Endothelial cell of umbilical vein (primary cell): ENCODE data around the gene RABEP1. TPM values are rescaled to one million over a fixed set of nuclear protein-coding genes. Genes with fewer than 3 reads are reported as not detected.

Source experiments
- BruUV-seq: library from RNA; stranded (reverse); fragments of 400-500 nt; replicated peaks from 2 replicates; lab custom pipeline; 2021; lab: Mats Ljungman, UMichigan
- CTCF ChIA-PET: fragments of 300-600, 350-600 bp; sonication (Branson Sonifier 250); formaldehyde crosslinking; loops from one replicate; lab custom pipeline; 2021; ENCODE audit warnings: antibody characterized with exemption, inconsistent platforms; lab: Charles Lee
- POLR2A ChIA-PET: fragments of 300-600, 350-600 bp; sonication (Branson Sonifier 250); formaldehyde crosslinking; loops from one replicate; lab custom pipeline; 2021; ENCODE audit warnings: antibody characterized with exemption, inconsistent platforms; lab: Charles Lee
- DNase-seq: peaks from one replicate; pipeline ENCODE4 v3.0.0-alpha.2; 2011; ENCODE audit warnings: low read depth, low spot score
- FAIRE-seq: peaks from 2 replicates; lab custom pipeline; 2011; peaks lifted over from hg19 to GRCh38; lab: Jason Lieb, UNC
- H2AFZ ChIP-seq: 2 replicates; pipeline ENCODE4 v1.6.0; 2012; ENCODE audit warnings: low read depth, low read length, control low read depth, inconsistent platforms
- H3K27ac ChIP-seq: 2 replicates; pipeline ENCODE4 v1.5.1; 2011; ENCODE audit warnings: low read depth, mild to moderate bottlenecking, control low read depth, low read length, moderate library complexity; ENCODE audit not compliant: insufficient read depth
- H3K27me3 ChIP-seq, 2 experiments: 2 replicates each; pipeline versions ENCODE4 v1.6.0 to v1.6.1; 2011; ENCODE audit warnings: low read length in 2 of 2, mixed read lengths in 1 of 2; ENCODE audit not compliant: control insufficient read depth in 2 of 2, insufficient read depth in 2 of 2
- H3K36me3 ChIP-seq, 2 experiments: 2 replicates in 1 of 2; 3 replicates in 1 of 2; pipeline ENCODE4 v1.5.1; 2011; ENCODE audit warnings: low read length in 2 of 2, mild to moderate bottlenecking in 1 of 2, moderate library complexity in 1 of 2; ENCODE audit not compliant: control insufficient read depth in 2 of 2, insufficient read depth in 2 of 2; ENCODE audit errors: extremely low read depth in 1 of 2
- H3K4me1 ChIP-seq: 3 replicates; pipeline ENCODE4 v1.5.1; 2011; ENCODE audit warnings: mild to moderate bottlenecking, low read length; ENCODE audit not compliant: control insufficient read depth, insufficient read depth; ENCODE audit errors: extremely low read depth
- H3K4me2 ChIP-seq: 2 replicates; pipeline ENCODE4 v1.6.1; 2011; ENCODE audit warnings: low read length, control low read depth, mixed read lengths; ENCODE audit not compliant: insufficient read depth
- H3K4me3 ChIP-seq, 3 experiments: fragments of 200-600 bp in 1 of 3; sonication (generic), shearing (Covaris generic) in 1 of 3; replicated peaks in 1 of 3; 2 replicates each; pipeline ENCODE4 v1.5.1; 2011 to 2016; ENCODE audit warnings: control low read depth in 3 of 3, low read length in 3 of 3, mild to moderate bottlenecking in 2 of 3, inconsistent platforms in 1 of 3, low read depth in 1 of 3, moderate library complexity in 1 of 3; ENCODE audit not compliant: insufficient read depth in 1 of 3
- H3K79me2 ChIP-seq: 2 replicates; pipeline ENCODE4 v1.6.0; 2012; ENCODE audit warnings: low read length, inconsistent platforms; ENCODE audit not compliant: control insufficient read depth, insufficient read depth
- H3K9ac ChIP-seq: replicated peaks from 2 replicates; pipeline ENCODE3; 2011; ENCODE audit warnings: low read length, control low read depth; ENCODE audit not compliant: insufficient read depth; ENCODE audit errors: extremely low read depth
- H3K9me1 ChIP-seq: replicated peaks from 3 replicates; pipeline ENCODE4 v1.6.0; 2011; ENCODE audit warnings: mild to moderate bottlenecking, low read length; ENCODE audit not compliant: control insufficient read depth, insufficient read depth; ENCODE audit errors: extremely low read depth
- H3K9me3 ChIP-seq: replicated peaks from 2 replicates; pipeline ENCODE4 v1.5.1; 2012; ENCODE audit warnings: low read length, inconsistent platforms; ENCODE audit not compliant: control insufficient read depth, insufficient read depth
- H4K20me1 ChIP-seq: replicated peaks from 2 replicates; pipeline ENCODE3; 2011; ENCODE audit warnings: mild to moderate bottlenecking, low read length; ENCODE audit not compliant: control insufficient read depth, insufficient read depth; ENCODE audit errors: extremely low read depth
- EZH2 ChIP-seq: IDR thresholded peaks from 2 replicates; pipeline ENCODE4 v1.6.1; 2012; ENCODE audit warnings: borderline replicate concordance, low read depth, mild to moderate bottlenecking, moderate library complexity, low read length, inconsistent platforms; ENCODE audit not compliant: severe bottlenecking
- FOS ChIP-seq: IDR thresholded peaks from 2 replicates; pipeline ENCODE4 v1.6.1; 2011; ENCODE audit warnings: mild to moderate bottlenecking, low read length, moderate library complexity, borderline replicate concordance; ENCODE audit not compliant: insufficient read depth
- GATA2 ChIP-seq: IDR thresholded peaks from 2 replicates; pipeline ENCODE4 v1.7.0; 2011; ENCODE audit warnings: low read depth, mild to moderate bottlenecking, moderate library complexity, mixed read lengths, low read length; ENCODE audit not compliant: insufficient read length, insufficient read depth
- JUN ChIP-seq: IDR thresholded peaks from 2 replicates; pipeline ENCODE4 v1.6.1; 2011; ENCODE audit warnings: borderline replicate concordance, low read depth; ENCODE audit not compliant: insufficient read length, insufficient read depth
- MYC ChIP-seq: IDR thresholded peaks from one replicate; pipeline ENCODE4 v1.6.1; 2011; ENCODE audit warnings: mild to moderate bottlenecking, low read depth, low read length
- POLR2A ChIP-seq: IDR thresholded peaks from 2 replicates; pipeline ENCODE4 v1.6.1; 2012; ENCODE audit warnings: low read depth, mild to moderate bottlenecking, control low read depth, low read length
- POLR2AphosphoS5 ChIP-seq: IDR thresholded peaks from 2 replicates; pipeline ENCODE4 v1.6.1; 2012; ENCODE audit warnings: low read depth, mild to moderate bottlenecking, control low read depth, low read length, moderate library complexity; ENCODE audit not compliant: insufficient read depth
- dilution Hi-C: fragments of 300-500 bp; cut with MboI; formaldehyde crosslinking; loops from one replicate; pipeline ENCODE4 v1.15.0; 2019; ENCODE audit warnings: low sequenced_read_pairs; ENCODE audit not compliant: extremely low pct_ligation_motif_present
- intact Hi-C: fragments of 100-400 bp; cut with micrococcal nuclease; formaldehyde crosslinking; loops from one replicate; pipeline ENCODE4 v1.10.0; 2022
- polyA plus RNA-seq, 4 experiments: library from polyadenylated mRNA; depleted of rRNA in 3 of 4; stranded (reverse) in 3 of 4; unstranded in 1 of 4; fragments of >200 nt; gene quantifications; 2 replicates each; pipeline versions ENCODE4 v1.2.1 to v1.2.3, GENCODE V29; 2011 to 2012; ENCODE audit warnings: missing spikeins in 1 of 4
- total RNA-seq: library from RNA; stranded (reverse); gene quantifications from 2 replicates; pipeline ENCODE4 v1.2.3, GENCODE V29; 2021
- TF ChIP-seq, protein P1 (sequence below): IDR thresholded peaks from 2 replicates; pipeline ENCODE4 v1.6.1; 2011; ENCODE audit not compliant: insufficient read depth, insufficient read length
- TF ChIP-seq, protein P2 (sequence below), 2 donors: IDR thresholded peaks; 1 replicate in 1 of 2; 2 replicates in 1 of 2; pipeline ENCODE4 v1.5.1; 2011; ENCODE audit warnings: low read length in 2 of 2, mild to moderate bottlenecking in 2 of 2, moderate library complexity in 2 of 2, control low read depth in 1 of 2, inconsistent platforms in 1 of 2, low read depth in 1 of 2; ENCODE audit not compliant: insufficient read depth in 1 of 2; ENCODE audit errors: extremely low read depth in 1 of 2

Gene RABEP1
- total and polyA plus RNA-seq, 2 donors (not counting 3 experiments of a cell fraction or from before 2014, with no cell fraction given), result 10.1 to 54.8 TPM

DNA sequence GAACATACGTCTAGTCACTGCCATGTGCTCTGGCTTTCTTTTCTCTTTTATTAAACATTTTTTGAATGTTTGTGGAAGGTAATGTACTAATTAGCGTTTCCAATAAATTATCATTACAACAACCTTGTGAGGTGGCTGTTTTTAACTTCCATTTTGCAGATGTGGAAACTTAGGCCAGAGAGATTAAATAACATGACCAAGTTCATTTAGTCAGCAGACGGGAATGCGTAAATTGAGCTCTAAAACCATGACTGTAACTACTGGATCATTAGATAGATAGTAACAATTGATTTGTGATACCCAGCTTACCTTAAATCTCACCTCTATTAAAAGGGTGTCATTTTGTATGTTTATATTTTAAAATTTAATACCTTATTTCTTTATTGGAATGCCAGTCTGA lies 49.4 kb downstream of the RABEP1 start:
- H3K4me3 ChIP-seq, result no peak overlapping the region
- peaks cover 0 to 7% of the 10 kb centered on the region in 2 experiments for H3K36me3 ChIP-seq
- POLR2A ChIA-PET, result no interaction called here
- no peak overlapping the region for H3K4me2 ChIP-seq
- intact Hi-C loops (no loop called here), dilution Hi-C loops (no loop called here)
- peaks cover 26% of the 10 kb centered on the region for H3K79me2 ChIP-seq
- peaks cover 13% of the 10 kb centered on the region for H3K4me1 ChIP-seq
- no TSS peak for BruUV-seq
- H2AFZ ChIP-seq, result no peak overlapping the region
- no peak overlapping the region for H3K9ac ChIP-seq
- no peaks in the 10 kb centered on the region for H3K9me1 ChIP-seq
- peaks cover 2% of the 10 kb centered on the region for H4K20me1 ChIP-seq
- H3K27ac ChIP-seq, result no peak overlapping the region
- CTCF ChIA-PET, result interaction anchor here (1.3 to 1.6 kb wide), 2 partner anchors 14 to 24 kb away, joined by 3 to 4 read pairs; no protein-coding TSS in a partner anchor
- DNase-seq, result no peak
- no peak for FAIRE-seq
- no peaks in the 10 kb centered on the region for H3K9me3 ChIP-seq
- no peaks in the 10 kb centered on the region for H3K27me3 ChIP-seq
- TF ChIP-seq EZH2 (no peak), POLR2AphosphoS5 (no peak), MYC (no peak), JUN (no peak), POLR2A (no peak), FOS (no peak), GATA2 (no peak)
- TF ChIP-seq, protein P1, sequence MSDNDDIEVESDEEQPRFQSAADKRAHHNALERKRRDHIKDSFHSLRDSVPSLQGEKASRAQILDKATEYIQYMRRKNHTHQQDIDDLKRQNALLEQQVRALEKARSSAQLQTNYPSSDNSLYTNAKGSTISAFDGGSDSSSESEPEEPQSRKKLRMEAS, result no peak
- TF ChIP-seq, protein P2, sequence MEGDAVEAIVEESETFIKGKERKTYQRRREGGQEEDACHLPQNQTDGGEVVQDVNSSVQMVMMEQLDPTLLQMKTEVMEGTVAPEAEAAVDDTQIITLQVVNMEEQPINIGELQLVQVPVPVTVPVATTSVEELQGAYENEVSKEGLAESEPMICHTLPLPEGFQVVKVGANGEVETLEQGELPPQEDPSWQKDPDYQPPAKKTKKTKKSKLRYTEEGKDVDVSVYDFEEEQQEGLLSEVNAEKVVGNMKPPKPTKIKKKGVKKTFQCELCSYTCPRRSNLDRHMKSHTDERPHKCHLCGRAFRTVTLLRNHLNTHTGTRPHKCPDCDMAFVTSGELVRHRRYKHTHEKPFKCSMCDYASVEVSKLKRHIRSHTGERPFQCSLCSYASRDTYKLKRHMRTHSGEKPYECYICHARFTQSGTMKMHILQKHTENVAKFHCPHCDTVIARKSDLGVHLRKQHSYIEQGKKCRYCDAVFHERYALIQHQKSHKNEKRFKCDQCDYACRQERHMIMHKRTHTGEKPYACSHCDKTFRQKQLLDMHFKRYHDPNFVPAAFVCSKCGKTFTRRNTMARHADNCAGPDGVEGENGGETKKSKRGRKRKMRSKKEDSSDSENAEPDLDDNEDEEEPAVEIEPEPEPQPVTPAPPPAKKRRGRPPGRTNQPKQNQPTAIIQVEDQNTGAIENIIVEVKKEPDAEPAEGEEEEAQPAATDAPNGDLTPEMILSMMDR (IDR thresholded peaks at IDR 0.05; ENCODE audit: extremely low read depth in 1 of 2, insufficient read depth in 1 of 2, low read depth in 1 of 2, low read length in 2 of 2), result no peak
